Common myeloid progenitor, CD34-positive (primary cell): ENCODE measurements around the gene ICAM5.
"Not testable (repeated sequence)": the region's sequence is repeated elsewhere in the genome, so short reads cannot be mapped to it uniquely, and the experiment has no call there.

Source experiments
- CTCF ChIA-PET: fragments of 350-600 bp; sonication (Branson Sonifier 250); formaldehyde crosslinking; loops from one replicate; lab custom pipeline; 2021; ENCODE audit warnings: antibody characterized with exemption; lab: Charles Lee
- POLR2A ChIA-PET: fragments of 350-600 bp; sonication (Branson Sonifier 250); formaldehyde crosslinking; loops from one replicate; lab custom pipeline; 2021; ENCODE audit warnings: antibody characterized with exemption; lab: Charles Lee
- DNase-seq, 3 donors: peaks; one replicate each; pipeline versions ENCODE4 v3.0.0 to v3.0.0-alpha.2; 2013
- H3K27ac ChIP-seq, 2 experiments: 1 replicate in 1 of 2; 2 replicates in 1 of 2; pipeline ENCODE4 v1.7.0; 2013; ENCODE audit warnings: inconsistent platforms in 2 of 2, low read length in 2 of 2, mild to moderate bottlenecking in 2 of 2, low read depth in 1 of 2, moderate library complexity in 1 of 2; ENCODE audit not compliant: severe bottlenecking in 2 of 2, insufficient read depth in 1 of 2, poor library complexity in 1 of 2
- H3K27me3 ChIP-seq, 5 experiments: replicated peaks in 2 of 5; 1 replicate in 3 of 5; 2 replicates in 2 of 5; pipeline versions ENCODE4 v1.6.1 to v1.7.0; 2013; ENCODE audit warnings: low read length in 4 of 5, mild to moderate bottlenecking in 2 of 5, moderate library complexity in 2 of 5, inconsistent platforms in 1 of 5; ENCODE audit not compliant: insufficient read depth in 5 of 5, control insufficient read depth in 4 of 5
- H3K36me3 ChIP-seq, 4 experiments: 1 replicate in 2 of 4; 2 replicates in 2 of 4; pipeline versions ENCODE4 v1.6.1 to v1.7.0; 2013; ENCODE audit warnings: low read length in 3 of 4, control low read depth in 1 of 4, mild to moderate bottlenecking in 1 of 4; ENCODE audit not compliant: control insufficient read depth in 4 of 4, insufficient read depth in 4 of 4
- H3K4me1 ChIP-seq, 4 experiments: 1 replicate in 3 of 4; 2 replicates in 1 of 4; pipeline versions ENCODE4 v1.6.1 to v1.7.1; 2013; ENCODE audit warnings: low read length in 3 of 4, mild to moderate bottlenecking in 3 of 4, control low read depth in 1 of 4, inconsistent platforms in 1 of 4, moderate library complexity in 1 of 4; ENCODE audit not compliant: control insufficient read depth in 4 of 4, insufficient read depth in 4 of 4; ENCODE audit errors: control extremely low read depth in 1 of 4
- H3K4me3 ChIP-seq, 7 experiments: 1 replicate in 4 of 7; 2 replicates in 3 of 7; pipeline versions ENCODE4 v1.5.1 to v1.7.0; 2013; ENCODE audit warnings: mild to moderate bottlenecking in 7 of 7, low read length in 6 of 7, moderate library complexity in 6 of 7, inconsistent platforms in 2 of 7, low read depth in 2 of 7, control low read depth in 1 of 7; ENCODE audit not compliant: insufficient read depth in 4 of 7, control insufficient read depth in 1 of 7; ENCODE audit errors: extremely low read depth in 1 of 7
- H3K9me3 ChIP-seq, 5 experiments: 1 replicate in 4 of 5; 2 replicates in 1 of 5; pipeline versions ENCODE4 v1.6.1 to v1.7.1; 2013; ENCODE audit warnings: low read length in 4 of 5, mild to moderate bottlenecking in 2 of 5, inconsistent platforms in 1 of 5, low read depth in 1 of 5, moderate library complexity in 1 of 5; ENCODE audit not compliant: control insufficient read depth in 4 of 5, insufficient read depth in 2 of 5; ENCODE audit errors: control extremely low read depth in 1 of 5
- WGBS: methylation state at CpG from one replicate; pipeline ENCODE4 v1.1.5; 2013; ENCODE audit not compliant: insufficient coverage; 5-methylcytosine and 5-hydroxymethylcytosine counted together

The ICAM5 gene

GRCh38 chr19:10277795-10278589 lies 11.8 kb upstream of the ICAM5 start:
- ChIA-PET POLR2A (interaction anchor here (0.8 to 1.1 kb wide), 2 partner anchors 10 to 28 kb away, joined by 3 to 4 read pairs; no protein-coding TSS in a partner anchor), CTCF (interaction anchor here (1.2 to 3.7 kb wide), 2 partner anchors 11 to 19 kb away, joined by 4 to 20 read pairs; partner anchors contain the start of gene ICAM5)
- Histone ChIP-seq H3K27me3 (no peaks in the 10 kb centered on the region), H3K9me3 (no peaks in the 10 kb centered on the region), H3K4me1 (peaks cover 5 to 13% (median 12%) of the 10 kb centered on the region in 4 experiments), H3K27ac (no peak overlapping the region), H3K4me3 (no peak overlapping the region), H3K36me3 (peaks cover 0 to 8% (median 2%) of the 10 kb centered on the region in 4 experiments)
- WGBS = 96% methylated on average over 7 of the region's 9 CpGs
- no peak for DNase-seq

GRCh38 chr19:10278935-10279334 lies 10.8 kb upstream of the ICAM5 start:
- Histone ChIP-seq H3K27ac (no peak overlapping the region), H3K36me3 (peaks cover 0 to 15% (median 4%) of the 10 kb centered on the region in 4 experiments), H3K27me3 (no peaks in the 10 kb centered on the region), H3K9me3 (no peaks in the 10 kb centered on the region), H3K4me3 (no peak overlapping the region), H3K4me1 (peaks cover 5 to 13% (median 12%) of the 10 kb centered on the region in 4 experiments)
- ChIA-PET CTCF (interaction anchor here (1.4 to 3.7 kb wide), 4 partner anchors 9 to 112 kb away, joined by 4 to 41 read pairs (median 12); partner anchors contain the start of genes ICAM1 and ICAM5), POLR2A (interaction anchor here (1.1 to 3.3 kb wide), 3 partner anchors 8 to 27 kb away, joined by 3 to 25 read pairs (median 7); partner anchors contain the start of genes ICAM1 and ICAM5)
- no peak for DNase-seq
- 100% methylated on average over 1 of the region's 1 CpG for WGBS

GRCh38 chr19:10279737-10280442 lies 9.9 kb upstream of the ICAM5 start:
- H3K27ac ChIP-seq = no peak overlapping the region
- ChIA-PET CTCF (interaction anchor here (0.8 to 3.7 kb wide), 7 partner anchors 9 to 111 kb away, joined by 3 to 41 read pairs (median 4); partner anchors contain the start of genes ICAM1 and ICAM5), POLR2A (interaction anchor here (1.4 to 3.3 kb wide), 3 partner anchors 9 to 19 kb away, joined by 3 to 25 read pairs (median 7); partner anchors contain the start of genes ICAM1 and ICAM5)
- 57% methylated on average over 4 of the region's 5 CpGs for WGBS
- H3K4me1 ChIP-seq = peaks cover 5 to 17% (median 13%) of the 10 kb centered on the region in 4 experiments
- H3K9me3 ChIP-seq = no peaks in the 10 kb centered on the region
- H3K36me3 ChIP-seq = peaks cover 0 to 22% (median 8%) of the 10 kb centered on the region in 4 experiments
- H3K27me3 ChIP-seq = no peaks in the 10 kb centered on the region
- peak in 1 of 3 donors; percentile 43 for DNase-seq
- H3K4me3 ChIP-seq = no peak overlapping the region

- POLR2A ChIA-PET = interaction anchor here (3.3 kb wide), 1 partner anchor 11 kb away, joined by 25 read pairs; the partner anchor contains the start of gene ICAM1
These were observed 7.7 kb upstream of the ICAM5 start for GRCh38 chr19:10282043-10282442.

GRCh38 chr19:10283301-10284064 lies 6.3 kb upstream of the ICAM5 start:
- WGBS = 96% methylated on average over 20 of the region's 23 CpGs
- Histone ChIP-seq H3K4me3 (no peak overlapping the region), H3K4me1 (peaks cover 5 to 52% (median 47%) of the 10 kb centered on the region in 4 experiments), H3K36me3 (peaks cover 0 to 24% (median 13%) of the 10 kb centered on the region in 4 experiments), H3K9me3 (no peaks in the 10 kb centered on the region), H3K27me3 (no peaks in the 10 kb centered on the region), H3K27ac (no peak overlapping the region)
- ChIA-PET CTCF (interaction anchor here (1.0 to 3.2 kb wide), 4 partner anchors 10 to 21 kb away, joined by 3 to 16 read pairs (median 4); partner anchors contain the start of gene ICAM1), POLR2A (interaction anchor here (0.6 to 1.1 kb wide), 2 partner anchors 12 to 140 kb away, joined by 3 to 4 read pairs; partner anchors contain the start of gene ICAM1)
- no peak for DNase-seq

More at GRCh38 chr19:10282043-10282442, 7.7 kb upstream of the ICAM5 start:
- DNase-seq, H3K9me3 ChIP-seq, H3K27me3 ChIP-seq, H3K4me3 ChIP-seq, H3K27ac ChIP-seq: not testable (repeated sequence)
- Histone ChIP-seq H3K4me1 (peaks cover 5 to 38% (median 33%) of the 10 kb centered on the region in 4 experiments), H3K36me3 (peaks cover 0 to 24% (median 13%) of the 10 kb centered on the region in 4 experiments)
- 100% methylated on average over 5 of the region's 5 CpGs for WGBS
- CTCF ChIA-PET = interaction anchor here (1.1 to 3.7 kb wide), 3 partner anchors 8 to 12 kb away, joined by 3 to 41 read pairs (median 16); partner anchors contain the start of gene ICAM1
